RWPE1 (cell line): ENCODE measurements around the gene ZNF638.

Source experiments
- CTCF ChIA-PET: fragments of 350-600 bp; sonication (Branson Sonifier 250); formaldehyde crosslinking; extraction: SDS; loops from one replicate; lab custom pipeline; 2021; lab: Yijun Ruan, JAX
- POLR2A ChIA-PET: fragments of 400-600 bp; formaldehyde crosslinking; extraction: SDS; loops from one replicate; lab custom pipeline; 2020; ENCODE audit warnings: antibody characterized with exemption; ENCODE audit not compliant: low non-redundant PET; lab: Yijun Ruan, JAX
- DNase-seq: peaks from one replicate; pipeline ENCODE4 v3.0.0; 2012; ENCODE audit warnings: low spot score
- H3K27ac ChIP-seq: fragments of 450-650 bp; 2 replicates; pipeline ENCODE4 v1.5.1; 2017
- CTCF ChIP-seq: fragments of 450-650 bp; conservative IDR thresholded peaks from 2 replicates; pipeline ENCODE4 v1.5.1; 2017; ENCODE audit warnings: low read depth, mild to moderate bottlenecking

The ZNF638 gene

GRCh38 chr2:71449343-71449742 lies 117.8 kb downstream of the ZNF638 start:
- CTCF ChIA-PET, result interaction anchor here (0.9 to 1.0 kb wide), 3 partner anchors 11 to 61 kb away, joined by 3 to 4 read pairs (median 4); no protein-coding TSS in a partner anchor

GRCh38 chr2:71451705-71452104 lies 120.1 kb downstream of the ZNF638 start:
- ChIA-PET POLR2A (no interaction called here), CTCF (interaction anchor here (0.5 to 0.9 kb wide), 3 partner anchors 10 to 736 kb away, joined by 3 read pairs; partner anchors contain the start of gene ZNF638)
- H3K27ac ChIP-seq, result no peak overlapping the region
- no peak for TF ChIP-seq CTCF
- DNase-seq, result no peak

More at GRCh38 chr2:71449343-71449742, 117.8 kb downstream of the ZNF638 start:
- no peak for DNase-seq
- TF ChIP-seq CTCF, result no peak
- POLR2A ChIA-PET, result no interaction called here
- H3K27ac ChIP-seq, result no peak overlapping the region

- TF ChIP-seq CTCF, result no peak
- DNase-seq, result peak; percentile 93
- ChIA-PET CTCF (interaction anchor here (0.6 to 1.1 kb wide), 5 partner anchors 8 to 257 kb away, joined by 3 to 6 read pairs (median 3); no protein-coding TSS in a partner anchor), POLR2A (no interaction called here)
- H3K27ac ChIP-seq, result no peak overlapping the region
These were observed 121.0 kb downstream of the ZNF638 start for GRCh38 chr2:71452565-71452964.

GRCh38 chr2:71453404-71454220 lies 122.0 kb downstream of the ZNF638 start, which contains the start of gene DYSF:
Gene DYSF (plus strand): TSS chr2:71453561.
- no peak for TF ChIP-seq CTCF
- ChIA-PET POLR2A (no interaction called here), CTCF (interaction anchor here (0.6 to 1.3 kb wide), 5 partner anchors 52 to 99 kb away, joined by 3 to 6 read pairs (median 3); no protein-coding TSS in a partner anchor)
- peak within 1 kb of the TSS; percentile 42; the same call in 1 of the 2 replicates for H3K27ac ChIP-seq
- DNase-seq, result peak; percentile 53

- H3K27ac ChIP-seq, result no peak overlapping the region
- ChIA-PET CTCF (interaction anchor here (1.0 to 1.3 kb wide), 2 partner anchors 56 to 59 kb away, joined by 3 to 5 read pairs; no protein-coding TSS in a partner anchor), POLR2A (no interaction called here)
- DNase-seq, result no peak
- TF ChIP-seq CTCF, result no peak
These were observed 122.8 kb downstream of the ZNF638 start for GRCh38 chr2:71454221-71455010.

GRCh38 chr2:71455011-71455740 lies 123.6 kb downstream of the ZNF638 start:
- ChIA-PET POLR2A (no interaction called here), CTCF (interaction anchor here (1.0 kb wide), 1 partner anchor 55 kb away, joined by 3 read pairs; no protein-coding TSS in a partner anchor)
- no peak for TF ChIP-seq CTCF
- DNase-seq, result no peak
- no peak overlapping the region for H3K27ac ChIP-seq
